SKM-1 (cell line): ENCODE results near the gene MESP1.
A peak's percentile ranks its signal among the peaks of the same experiment; 100 is the strongest.
"Not testable (repeated sequence)": the region's sequence is repeated elsewhere in the genome, so short reads cannot be mapped to it uniquely, and the experiment has no call there.

Source experiments
- DNase-seq: peaks from one replicate; lab custom pipeline; 2025; ENCODE audit not compliant: unreplicated experiment; lab: John Stamatoyannopoulos, UW

Gene MESP1

GRCh38 chr15:89750560-89751542 is at the start of gene MESP1:
Gene MESP1 (minus strand): TSS chr15:89751249. CDS start chr15:89751231, 18 bp downstream.
- DNase-seq: peak; percentile 85

GRCh38 chr15:89799918-89800498 is 49.0 kb upstream of the MESP1 start:
- DNase-seq: no peak

GRCh38 chr15:89799011-89799911 is 48.2 kb upstream of the MESP1 start:
- no peak for DNase-seq

GRCh38 chr15:89797678-89798201 is 46.7 kb upstream of the MESP1 start:
- DNase-seq: no peak

- no peak for DNase-seq
These were observed 44.9 kb upstream of the MESP1 start for GRCh38 chr15:89795996-89796395.

GRCh38 chr15:89794627-89795241 is 43.7 kb upstream of the MESP1 start:
- no peak for DNase-seq

GRCh38 chr15:89792106-89792805 is 41.2 kb upstream of the MESP1 start:
- no peak for DNase-seq

GRCh38 chr15:89790661-89791060 is 39.6 kb upstream of the MESP1 start:
- no peak for DNase-seq

- no peak for DNase-seq
These were observed 39.2 kb upstream of the MESP1 start for GRCh38 chr15:89790206-89790605.

GRCh38 chr15:89788585-89788984 is 37.5 kb upstream of the MESP1 start:
- not testable (repeated sequence) for DNase-seq

GRCh38 chr15:89787944-89788343 is 36.9 kb upstream of the MESP1 start:
- no peak for DNase-seq

- DNase-seq: no peak
These were observed 34.7 kb upstream of the MESP1 start for GRCh38 chr15:89785774-89786140.

- no peak for DNase-seq
These were observed 34.2 kb upstream of the MESP1 start for GRCh38 chr15:89785064-89785773.

GRCh38 chr15:89784686-89784960 is 33.6 kb upstream of the MESP1 start:
- no peak for DNase-seq

GRCh38 chr15:89783861-89784685 is 33.0 kb upstream of the MESP1 start:
- DNase-seq: no peak

GRCh38 chr15:89783111-89783860 is 32.2 kb upstream of the MESP1 start:
- DNase-seq: no peak

- DNase-seq: not testable (repeated sequence)
These were observed 31.5 kb upstream of the MESP1 start for GRCh38 chr15:89782619-89782950.
